GM23248 (cell line): ENCODE data around the gene NDUFB3. TPM values are rescaled to one million over a fixed set of nuclear protein-coding genes. Genes with fewer than 3 reads are reported as not detected.
A peak's percentile ranks its signal among the peaks of the same experiment; 100 is the strongest.

ENCODE experiments used
- DNase-seq: peaks from one replicate; pipeline ENCODE4 v3.0.0-alpha.2; 2015
- H2AFZ ChIP-seq: fragments of 200-600 bp; sonication (generic); 2 replicates; pipeline ENCODE4 v1.6.1; 2016; ENCODE audit warnings: antibody characterized with exemption
- H3F3A ChIP-seq: fragments of 200-600 bp; sonication (generic); 2 replicates; pipeline ENCODE4 v1.6.1; 2016; ENCODE audit warnings: mild to moderate bottlenecking, antibody characterized with exemption, mixed run types; ENCODE audit not compliant: insufficient read depth
- H3K27ac ChIP-seq: fragments of 200-600 bp; sonication (generic); 2 replicates; pipeline ENCODE4 v1.5.1; 2016; ENCODE audit warnings: mild to moderate bottlenecking
- H3K27me3 ChIP-seq: fragments of 200-600 bp; sonication (generic); replicated peaks from 2 replicates; pipeline ENCODE4 v1.6.1; 2016; ENCODE audit warnings: mild to moderate bottlenecking; ENCODE audit not compliant: insufficient read depth
- H3K36me3 ChIP-seq: fragments of 200-600 bp; sonication (generic); 2 replicates; pipeline ENCODE4 v1.6.1; 2016; ENCODE audit warnings: low read depth, mild to moderate bottlenecking
- H3K4me1 ChIP-seq: fragments of 200-600 bp; sonication (generic); 2 replicates; pipeline ENCODE4 v1.6.1; 2016; ENCODE audit warnings: mild to moderate bottlenecking; ENCODE audit not compliant: insufficient read depth
- H3K4me2 ChIP-seq: fragments of 200-600 bp; sonication (generic); one replicate; pipeline ENCODE4 v1.6.1; 2016; ENCODE audit warnings: mild to moderate bottlenecking; ENCODE audit not compliant: unreplicated experiment
- H3K4me3 ChIP-seq: fragments of 200-600 bp; sonication (generic); 2 replicates; pipeline ENCODE4 v1.5.1; 2016; ENCODE audit warnings: mild to moderate bottlenecking
- H3K79me2 ChIP-seq: fragments of 200-600 bp; sonication (generic); 2 replicates; pipeline ENCODE4 v1.6.1; 2016; ENCODE audit warnings: mild to moderate bottlenecking; ENCODE audit not compliant: insufficient read depth
- H3K9ac ChIP-seq: fragments of 200-600 bp; sonication (generic); 2 replicates; pipeline ENCODE4 v1.6.1; 2016; ENCODE audit warnings: mild to moderate bottlenecking
- H3K9me2 ChIP-seq: fragments of 200-600 bp; sonication (generic); 2 replicates; pipeline ENCODE4 v1.6.1; 2016; ENCODE audit warnings: mixed run types, mild to moderate bottlenecking, moderate library complexity; ENCODE audit not compliant: insufficient read depth
- H3K9me3 ChIP-seq: fragments of 200-600 bp; sonication (generic); one replicate; pipeline ENCODE4 v1.6.1; 2017; ENCODE audit warnings: low read depth
- H4K20me1 ChIP-seq: fragments of 200-600 bp; sonication (generic); 2 replicates; pipeline ENCODE4 v1.6.0; 2016; ENCODE audit not compliant: insufficient read depth
- EZH2 ChIP-seq: fragments of 200-600 bp; sonication (generic); IDR thresholded peaks from 2 replicates; pipeline ENCODE4 v1.6.1; 2018; ENCODE audit warnings: antibody characterized with exemption, mild to moderate bottlenecking; ENCODE audit not compliant: insufficient read depth, poor library complexity, severe bottlenecking
- EZH2phosphoT487 ChIP-seq: fragments of 200-600 bp; sonication (generic); IDR thresholded peaks from 2 replicates; pipeline ENCODE4 v1.6.1; 2018; ENCODE audit warnings: antibody characterized with exemption, moderate library complexity, mild to moderate bottlenecking, low read depth; ENCODE audit not compliant: insufficient read depth
- WGBS, 2 experiments: methylation state at CpG; one replicate each; pipeline ENCODE4 v1.1.6; 2015 to 2017; ENCODE audit warnings: low lambda C conversion rate in 2 of 2, low coverage in 1 of 2; ENCODE audit errors: missing lambda C conversion rate in 2 of 2; 5-methylcytosine and 5-hydroxymethylcytosine counted together
- in situ Hi-C: fragments of 300-500 bp; cut with MboI; formaldehyde crosslinking; loops from 2 replicates; pipeline ENCODE4 v1.15.0; 2020
- polyA plus RNA-seq: library from polyadenylated mRNA; unstranded; fragments of >200 nt; fragmentation: Nextera tagmentation; extraction: Ambion mirVana; gene quantifications from 2 replicates; pipeline ENCODE4 v1.2.1, GENCODE V29; 2016
- small RNA-seq: library from RNA; depleted of rRNA; stranded (forward); fragments of <200 nt; gene quantifications from one replicate; pipeline ENCODE3, GENCODE V24; 2014; ENCODE audit warnings: low read depth, low replicate concordance
- total RNA-seq: library from RNA; depleted of rRNA; stranded (reverse); fragments of >200 nt; shearing (Covaris generic); gene quantifications from 2 replicates; pipeline ENCODE4 v1.2.3, GENCODE V29; 2014; rRNA removed

Gene NDUFB3
- total and polyA plus RNA-seq, 2 experiments from 2014 or later: 31.0 to 262 TPM

- H3K9me3 ChIP-seq: no peaks in the 10 kb centered on the region
- in situ Hi-C loops: no loop called here
- peaks cover 12% of the 10 kb centered on the region; the same call in 1 of the 2 replicates for H3K36me3 ChIP-seq
- H3K9me2 ChIP-seq: no peaks in the 10 kb centered on the region
- 31 to 39% methylated on average over 3 of the region's 3 CpGs for WGBS, 2 experiments
- H3K27ac ChIP-seq: peak overlapping the region; percentile 98
- H3K4me2 ChIP-seq: peak overlapping the region; percentile 81
- no peak for TF ChIP-seq EZH2phosphoT487
- no peak for TF ChIP-seq EZH2
- H3K4me3 ChIP-seq: peak overlapping the region; percentile 43
- no peaks in the 10 kb centered on the region for H4K20me1 ChIP-seq
- DNase-seq: peak; percentile 88
- H3K4me1 ChIP-seq: peaks cover 80% of the 10 kb centered on the region
- peaks cover 59% of the 10 kb centered on the region for H3F3A ChIP-seq
- H2AFZ ChIP-seq: no peak overlapping the region
- H3K9ac ChIP-seq: peak overlapping the region; percentile 61
- no peaks in the 10 kb centered on the region for H3K27me3 ChIP-seq
- peaks cover 82% of the 10 kb centered on the region for H3K79me2 ChIP-seq
Observed at GRCh38 chr2:201130524-201131186, 58.9 kb downstream of the NDUFB3 start.

- peak overlapping the region; percentile 5; the same call in 1 of the 2 replicates for H3K27ac ChIP-seq
- in situ Hi-C loops: no loop called here
- TF ChIP-seq EZH2 (no peak), EZH2phosphoT487 (no peak)
- WGBS, 2 experiments: 52 to 62% methylated on average over 1 of the region's 1 CpG
- H3K4me3 ChIP-seq: no peak overlapping the region
- no peaks in the 10 kb centered on the region for H3K27me3 ChIP-seq
- no peak overlapping the region for H3K9ac ChIP-seq
- H3K4me1 ChIP-seq: peaks cover 62% of the 10 kb centered on the region
- H3K4me2 ChIP-seq: peak overlapping the region; percentile 8
- no peaks in the 10 kb centered on the region for H3K9me3 ChIP-seq
- peaks cover 24% of the 10 kb centered on the region; the same call in 1 of the 2 replicates for H3K36me3 ChIP-seq
- DNase-seq: peak; percentile 29
- no peaks in the 10 kb centered on the region for H3K9me2 ChIP-seq
- H3F3A ChIP-seq: peaks cover 46% of the 10 kb centered on the region
- H2AFZ ChIP-seq: no peak overlapping the region
- H3K79me2 ChIP-seq: peaks cover 81% of the 10 kb centered on the region
- H4K20me1 ChIP-seq: no peaks in the 10 kb centered on the region
Observed at GRCh38 chr2:201132518-201132917, 60.7 kb downstream of the NDUFB3 start.

Small RNA genes lying within 50 kb of the gene (small RNA-seq; reads per million reads assigned to genes)
- not detected for gene RNU6-1206P

Other genes with a start within 250 kb of the NDUFB3 start
- gene CLK1, start 207.3 kb upstream of the NDUFB3 start, total RNA-seq: 32.4 and 52.7 TPM in 2 replicates
- 30.0 and 33.5 TPM in 2 replicates for gene CLK1, start 207.3 kb upstream of the NDUFB3 start, polyA plus RNA-seq
- 39.6 and 53.2 TPM in 2 replicates for gene PPIL3, start 182.9 kb upstream of the NDUFB3 start, total RNA-seq
- gene PPIL3, start 182.9 kb upstream of the NDUFB3 start, polyA plus RNA-seq: 37.8 and 41.6 TPM in 2 replicates
- 17.1 and 21.5 TPM in 2 replicates for gene NIF3L1, start 182.6 kb upstream of the NDUFB3 start, total RNA-seq
- 26.7 and 29.4 TPM in 2 replicates for gene NIF3L1, start 182.6 kb upstream of the NDUFB3 start, polyA plus RNA-seq
- gene ORC2, start 108.3 kb upstream of the NDUFB3 start, total RNA-seq: 8.1 and 8.8 TPM in 2 replicates
- 5.4 and 8.0 TPM in 2 replicates for gene ORC2, start 108.3 kb upstream of the NDUFB3 start, polyA plus RNA-seq
- gene HYCC2, start 330 bp upstream of the NDUFB3 start, total RNA-seq: 5.7 and 12.0 TPM in 2 replicates
- gene HYCC2, start 330 bp upstream of the NDUFB3 start, polyA plus RNA-seq: 6.5 and 7.0 TPM in 2 replicates
- gene CFLAR, start 44.2 kb downstream of the NDUFB3 start, total RNA-seq: 47.2 and 64.7 TPM in 2 replicates
- 43.6 and 46.1 TPM in 2 replicates for gene CFLAR, start 44.2 kb downstream of the NDUFB3 start, polyA plus RNA-seq
- 5.1 and 5.2 TPM in 2 replicates for gene CASP10, start 111.1 kb downstream of the NDUFB3 start, total RNA-seq
- gene CASP10, start 111.1 kb downstream of the NDUFB3 start, polyA plus RNA-seq: 2.8 and 2.9 TPM in 2 replicates
- 13.9 and 20.8 TPM in 2 replicates for gene CASP8, start 188.5 kb downstream of the NDUFB3 start, total RNA-seq
- gene CASP8, start 188.5 kb downstream of the NDUFB3 start, polyA plus RNA-seq: 11.7 and 12.2 TPM in 2 replicates